Mononuclear cell (primary cell): Measurements from ENCODE around the gene ERCC8. TPM values are rescaled to one million over a fixed set of nuclear protein-coding genes. Genes with fewer than 3 reads are reported as not detected.
A peak's percentile ranks its signal among the peaks of the same experiment; 100 is the strongest.

ENCODE experiments used
- H3K27me3 ChIP-seq: 2 replicates; pipeline ENCODE4 v1.6.0; 2011; ENCODE audit warnings: low read length, control low read depth; ENCODE audit not compliant: insufficient read depth
- H3K4me1 ChIP-seq: 2 replicates; pipeline ENCODE4 v1.5.1; 2011; ENCODE audit warnings: mild to moderate bottlenecking, low read length, control low read depth; ENCODE audit not compliant: insufficient read depth
- H3K4me3 ChIP-seq: 2 replicates; pipeline ENCODE4 v1.5.1; 2011; ENCODE audit warnings: mild to moderate bottlenecking, low read length, moderate library complexity
- H3K9me3 ChIP-seq: 2 replicates; pipeline ENCODE4 v1.5.1; 2011; ENCODE audit warnings: low read depth, mild to moderate bottlenecking, control low read depth, low read length
- total RNA-seq: library from RNA; depleted of rRNA; stranded (reverse); fragments of >200 nt; gene quantifications from one replicate; pipeline ENCODE4 v1.2.3, GENCODE V29; 2012

Gene ERCC8
- total RNA-seq, 1 donor: 15.6 TPM

DNA sequence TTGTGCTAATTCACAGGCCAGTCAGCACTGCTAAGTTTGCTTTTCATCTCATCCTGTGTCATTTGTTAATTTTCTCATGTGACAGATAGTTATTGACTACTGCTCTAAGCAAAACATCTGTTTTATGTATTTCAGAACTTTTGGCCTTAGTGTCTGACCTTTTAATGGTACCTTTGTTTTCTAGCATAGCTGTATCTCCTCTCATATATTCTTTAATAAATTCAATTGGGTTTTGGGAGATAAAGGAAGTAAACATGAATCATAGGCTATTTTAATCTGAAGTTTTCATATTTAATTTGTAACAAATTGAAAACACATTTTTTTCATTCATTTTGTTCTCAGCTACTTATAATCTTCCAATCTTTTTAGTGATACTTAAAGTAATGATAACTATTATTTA lies 13.2 kb upstream of the ERCC8 start:
- peaks cover 4% of the 10 kb centered on the region for H3K4me1 ChIP-seq
- H3K9me3 ChIP-seq: peaks cover 5% of the 10 kb centered on the region
- no peak overlapping the region for H3K4me3 ChIP-seq
- H3K27me3 ChIP-seq: no peaks in the 10 kb centered on the region

DNA sequence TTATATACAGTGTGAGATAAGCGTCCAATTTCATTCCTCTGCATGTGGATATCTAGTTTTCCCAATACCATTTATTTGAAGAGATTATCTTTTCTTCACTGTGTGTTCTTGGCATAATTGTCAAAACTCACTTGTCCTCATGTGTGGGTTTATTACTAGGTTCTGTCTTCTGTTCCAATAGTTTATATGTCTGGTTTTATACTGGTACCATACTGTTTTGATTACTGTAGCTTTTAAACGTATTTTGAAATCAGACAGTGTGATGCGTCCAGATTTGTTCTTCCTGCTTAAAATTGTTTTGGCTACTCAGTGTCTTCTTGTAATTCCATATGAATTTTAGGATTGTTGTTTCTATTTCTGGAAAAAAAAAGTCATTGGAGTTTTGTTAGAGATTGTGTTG lies 10.4 kb upstream of the ERCC8 start:
- peaks cover 5% of the 10 kb centered on the region for H3K9me3 ChIP-seq
- no peak overlapping the region for H3K4me3 ChIP-seq
- no peaks in the 10 kb centered on the region for H3K4me1 ChIP-seq
- no peaks in the 10 kb centered on the region for H3K27me3 ChIP-seq

DNA sequence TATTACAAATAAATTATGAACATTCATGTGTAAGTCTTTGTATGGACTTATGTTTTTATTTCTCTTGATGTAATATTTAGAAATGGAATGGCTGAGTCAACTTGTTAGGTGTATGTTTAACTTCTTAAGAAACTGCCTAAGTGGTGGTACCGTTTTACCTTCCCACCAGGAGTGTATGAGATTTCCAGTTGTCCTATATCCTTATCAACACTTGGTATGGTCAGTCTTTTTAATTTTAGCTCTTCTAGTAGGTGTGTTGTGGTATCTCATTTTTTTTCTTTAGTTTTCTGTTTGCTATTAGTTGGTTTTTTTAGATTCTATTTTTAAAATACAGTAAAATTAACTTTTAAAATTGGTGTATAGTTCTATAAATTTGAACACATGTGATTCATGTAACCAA lies 3.9 kb upstream of the ERCC8 start:
- Histone ChIP-seq H3K27me3 (no peaks in the 10 kb centered on the region), H3K9me3 (no peaks in the 10 kb centered on the region), H3K4me3 (no peak overlapping the region), H3K4me1 (peaks cover 18% of the 10 kb centered on the region)

DNA sequence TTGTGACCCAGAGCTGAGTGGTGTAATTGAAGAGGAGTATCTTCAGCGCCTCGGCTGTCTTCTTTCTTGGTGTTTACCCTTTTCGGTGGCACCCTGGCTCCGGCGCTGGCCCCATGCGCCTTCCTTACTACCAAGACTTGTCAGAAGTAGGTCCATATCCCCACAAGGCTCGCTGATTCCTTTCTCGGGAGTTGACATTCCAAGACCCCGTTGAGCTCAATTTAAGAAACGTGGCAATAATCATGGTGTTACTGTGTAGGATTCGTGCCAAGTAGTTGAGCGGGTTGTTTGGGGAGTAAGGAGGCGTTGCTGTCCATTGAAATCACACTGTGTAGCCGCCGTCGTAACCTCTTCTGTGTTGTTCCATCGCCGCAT lies 930 bp upstream of the ERCC8 start:
- Histone ChIP-seq H3K27me3 (no peaks in the 10 kb centered on the region), H3K9me3 (no peaks in the 10 kb centered on the region), H3K4me3 (peak overlapping the region; percentile 87), H3K4me1 (peaks cover 26% of the 10 kb centered on the region)

DNA sequence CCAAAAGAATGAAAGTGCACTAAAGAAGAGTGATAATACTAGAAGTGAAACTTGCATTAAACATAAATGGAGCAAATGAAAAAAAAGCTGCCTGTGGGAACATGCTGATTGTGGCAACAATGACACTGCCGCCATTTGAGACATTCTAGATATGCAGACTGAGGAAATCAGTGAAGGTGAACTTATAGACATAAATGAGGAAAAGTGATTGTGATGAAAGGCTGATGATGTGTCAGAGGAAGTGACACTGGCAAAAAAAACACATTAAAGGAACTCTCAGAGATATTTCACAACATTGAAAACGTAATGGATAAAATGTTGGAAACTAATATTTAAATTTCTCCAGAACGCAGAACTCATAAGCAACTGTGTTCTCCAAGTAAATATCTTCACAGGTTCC lies 1.2 kb downstream of the ERCC8 start:
- Histone ChIP-seq H3K4me3 (no peak overlapping the region), H3K27me3 (no peaks in the 10 kb centered on the region), H3K9me3 (no peaks in the 10 kb centered on the region), H3K4me1 (peaks cover 26% of the 10 kb centered on the region)

DNA sequence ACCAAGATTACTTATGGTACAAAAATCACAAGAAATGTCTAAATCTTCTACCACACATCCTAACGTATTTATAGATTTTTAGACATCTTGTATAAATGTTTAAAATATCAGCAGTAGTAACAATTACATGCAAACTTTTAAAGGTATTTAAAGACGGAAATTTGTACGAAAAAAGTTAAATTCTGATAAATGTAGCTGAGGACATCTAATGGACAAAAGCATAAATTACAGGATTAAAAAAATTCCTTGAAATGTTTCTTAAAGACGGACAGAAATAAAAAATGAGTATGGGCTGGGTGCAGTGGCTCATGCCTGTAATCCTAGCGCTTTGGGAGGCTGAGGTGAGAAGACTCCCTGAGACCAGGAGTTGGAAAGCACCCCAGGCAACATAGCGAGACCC lies 15.8 kb downstream of the ERCC8 start:
- H3K27me3 ChIP-seq: no peaks in the 10 kb centered on the region
- H3K4me3 ChIP-seq: no peak overlapping the region

DNA sequence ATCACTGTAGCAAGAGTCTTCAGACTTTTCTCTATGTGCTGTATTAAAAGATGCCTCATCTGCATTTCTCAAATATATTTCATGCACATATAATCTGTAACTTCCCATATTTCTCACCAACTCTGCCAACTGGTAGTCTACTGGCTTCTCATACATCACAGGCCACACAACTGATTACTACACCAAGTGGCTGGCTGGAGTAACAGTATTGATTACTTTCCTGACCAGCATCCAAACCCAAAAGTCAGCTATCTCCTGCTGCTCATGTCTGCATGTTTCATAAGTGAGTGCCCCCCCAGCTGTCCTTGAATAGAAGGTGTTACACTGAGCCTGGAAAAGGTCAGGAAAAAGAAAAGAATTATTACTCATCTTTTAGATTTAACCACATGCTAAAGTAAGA lies 17.4 kb downstream of the ERCC8 start:
- Histone ChIP-seq H3K4me3 (no peak overlapping the region), H3K4me1 (no peaks in the 10 kb centered on the region), H3K27me3 (no peaks in the 10 kb centered on the region), H3K9me3 (no peaks in the 10 kb centered on the region)

More for the DNA sequence above, 15.8 kb downstream of the ERCC8 start:
- Histone ChIP-seq H3K9me3 (no peaks in the 10 kb centered on the region), H3K4me1 (no peaks in the 10 kb centered on the region)

DNA sequence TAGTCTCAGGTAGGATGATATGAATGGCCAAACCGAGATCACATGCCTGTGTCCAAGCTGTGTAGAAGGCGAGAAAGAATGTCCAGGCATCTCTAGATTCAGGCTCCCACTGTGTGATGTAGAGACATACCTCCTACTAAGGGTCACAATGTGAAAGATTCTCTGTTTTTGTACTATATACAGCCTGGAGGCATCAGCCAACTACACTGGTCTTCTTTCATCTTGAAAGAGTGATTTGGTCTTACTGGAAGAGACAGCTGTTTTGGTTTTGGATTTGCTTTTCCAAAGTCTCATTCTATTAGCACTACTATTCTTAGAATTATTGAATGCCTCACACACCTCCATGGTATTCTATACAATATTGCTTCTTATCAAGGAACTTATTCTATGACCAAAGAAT lies 26.4 kb downstream of the ERCC8 start:
- H3K9me3 ChIP-seq: no peaks in the 10 kb centered on the region
- no peaks in the 10 kb centered on the region for H3K4me1 ChIP-seq
- H3K4me3 ChIP-seq: no peak overlapping the region
- no peaks in the 10 kb centered on the region for H3K27me3 ChIP-seq

DNA sequence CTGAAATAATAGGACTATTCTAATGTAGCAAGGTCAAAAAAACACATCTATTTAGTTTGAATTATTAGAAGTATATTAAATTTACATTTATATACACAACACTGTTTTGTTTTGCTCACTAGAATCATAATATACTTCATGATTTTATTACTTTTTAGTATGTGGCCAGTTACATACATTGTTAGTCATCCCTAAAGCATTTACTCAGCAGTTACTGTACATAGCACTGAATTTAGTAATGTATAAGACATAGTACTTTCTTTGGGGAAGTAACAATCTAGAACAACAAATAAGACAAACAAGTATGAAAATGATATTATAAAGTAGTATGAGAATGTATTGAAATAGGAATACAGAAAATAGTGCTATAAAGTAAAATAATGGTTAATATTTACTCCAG lies 28.2 kb downstream of the ERCC8 start:
- Histone ChIP-seq H3K27me3 (no peaks in the 10 kb centered on the region), H3K9me3 (no peaks in the 10 kb centered on the region), H3K4me1 (no peaks in the 10 kb centered on the region)

DNA sequence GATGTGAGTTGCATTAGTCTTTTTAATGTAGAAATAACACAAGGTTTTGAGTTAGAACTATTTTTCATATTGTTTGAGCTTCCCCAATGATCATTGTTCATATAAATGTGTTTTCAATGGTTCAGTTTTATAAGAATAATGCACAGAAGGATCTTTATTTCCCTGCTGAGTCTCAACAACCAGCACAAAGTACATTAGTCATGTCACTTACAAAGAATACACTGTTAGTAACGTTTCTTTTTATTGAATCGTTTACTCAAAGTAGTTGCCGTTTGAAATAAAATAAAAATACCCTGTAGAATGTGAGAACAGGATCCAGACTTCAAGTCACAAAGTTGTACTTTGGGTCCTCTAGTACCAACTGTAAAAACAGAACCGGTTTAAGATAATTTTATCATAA lies 41.5 kb downstream of the ERCC8 start:
- Histone ChIP-seq H3K27me3 (no peaks in the 10 kb centered on the region), H3K4me1 (no peaks in the 10 kb centered on the region), H3K4me3 (no peak overlapping the region), H3K9me3 (no peaks in the 10 kb centered on the region)

More for the DNA sequence above, 28.2 kb downstream of the ERCC8 start:
- H3K4me3 ChIP-seq: no peak overlapping the region

DNA sequence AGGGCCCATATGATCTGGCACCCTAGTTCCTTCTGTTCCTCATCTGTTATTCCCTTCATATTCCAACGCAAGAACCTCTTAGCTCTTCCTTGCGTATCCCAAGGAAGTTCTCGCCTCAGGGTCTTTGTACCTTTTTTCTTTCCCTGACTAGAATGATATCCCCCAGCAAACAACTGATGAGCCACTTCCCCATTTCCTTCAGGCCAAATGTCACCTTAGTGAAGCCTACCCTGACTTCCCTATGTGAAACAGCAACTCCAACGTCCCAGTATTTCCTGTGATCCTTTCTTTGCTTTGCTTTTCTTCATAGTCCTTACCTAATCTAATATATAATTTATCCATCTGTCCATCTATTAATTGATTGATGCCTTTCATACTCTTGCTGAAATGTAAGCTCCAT lies 47.9 kb downstream of the ERCC8 start:
- H3K9me3 ChIP-seq: no peaks in the 10 kb centered on the region
- H3K27me3 ChIP-seq: no peaks in the 10 kb centered on the region
- H3K4me3 ChIP-seq: no peak overlapping the region
- H3K4me1 ChIP-seq: no peaks in the 10 kb centered on the region

DNA sequence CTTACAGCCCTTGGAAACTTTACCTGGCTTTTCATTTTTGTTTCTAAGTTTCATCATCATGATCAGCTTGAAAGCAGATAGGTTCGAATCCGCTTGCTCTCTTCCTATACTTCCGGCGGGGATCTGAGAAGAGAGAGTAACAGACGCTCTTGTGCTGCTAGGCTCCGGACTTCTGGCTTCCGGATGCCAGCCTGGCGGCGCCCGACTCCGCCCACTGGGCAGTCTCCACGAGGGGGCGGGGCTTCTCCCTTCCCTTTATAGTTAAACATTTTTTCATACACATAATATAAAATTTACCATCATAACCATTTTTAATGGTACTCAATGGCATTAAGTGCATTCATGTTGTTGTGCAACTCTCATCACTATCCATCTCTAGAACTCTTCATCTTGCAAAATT lies 51.3 kb downstream of the ERCC8 start:
- no peaks in the 10 kb centered on the region for H3K9me3 ChIP-seq
- H3K27me3 ChIP-seq: no peaks in the 10 kb centered on the region
- no peak overlapping the region for H3K4me3 ChIP-seq
- H3K4me1 ChIP-seq: no peaks in the 10 kb centered on the region

DNA sequence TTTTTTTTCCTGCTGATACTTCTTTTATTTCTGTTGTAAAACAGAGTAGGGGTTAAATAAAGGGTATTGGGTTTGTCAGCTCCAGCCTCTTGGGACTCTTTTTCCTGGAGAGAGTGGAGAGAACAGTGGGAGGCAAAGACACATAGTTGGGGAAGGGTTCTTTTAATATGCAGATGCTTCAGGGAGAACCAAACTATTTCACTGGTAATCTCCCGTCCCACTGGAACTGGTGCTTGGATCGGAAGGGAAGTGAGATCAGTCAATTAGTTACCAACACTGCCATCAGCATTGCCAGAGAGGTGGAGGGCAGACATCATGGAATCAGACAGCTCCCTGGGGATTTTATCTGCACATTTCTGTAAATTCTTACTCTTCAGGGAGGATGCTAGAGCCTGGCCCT lies 53.2 kb downstream of the ERCC8 start:
- H3K27me3 ChIP-seq: no peaks in the 10 kb centered on the region
- no peaks in the 10 kb centered on the region for H3K9me3 ChIP-seq
- no peak overlapping the region for H3K4me3 ChIP-seq
- no peaks in the 10 kb centered on the region for H3K4me1 ChIP-seq

DNA sequence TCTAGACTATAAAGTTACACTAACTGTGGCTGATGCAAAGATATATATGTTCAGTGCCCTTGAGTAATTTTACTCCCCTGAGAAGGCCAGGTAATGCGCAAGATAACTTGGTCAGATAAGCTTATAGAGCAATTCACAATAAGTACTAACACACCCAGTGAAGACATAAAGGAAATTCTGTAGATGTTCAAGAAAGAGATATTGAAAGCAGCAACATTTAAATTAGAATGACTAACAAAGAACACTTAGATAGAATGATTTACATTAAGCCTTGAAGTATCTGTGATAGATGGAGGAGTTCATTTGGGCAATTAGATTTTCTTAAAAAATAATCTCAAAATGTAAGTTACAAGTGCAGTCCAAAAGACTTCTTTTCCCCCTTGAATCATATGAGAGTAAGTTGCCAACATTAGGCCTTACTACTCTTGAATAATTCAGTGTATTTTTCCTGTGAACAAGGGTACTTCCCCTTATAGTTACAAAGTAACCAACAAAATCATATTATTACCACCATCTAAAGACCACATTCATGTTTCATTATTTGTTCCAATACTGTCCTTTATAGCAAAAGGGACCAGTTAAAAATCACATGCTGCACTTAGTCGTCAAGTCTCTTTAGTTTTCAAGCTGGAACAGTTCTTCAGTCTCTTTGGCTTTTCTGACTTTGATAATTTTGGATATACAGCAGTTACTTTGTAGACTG lies 56.4 kb downstream of the ERCC8 start:
- no peaks in the 10 kb centered on the region for H3K4me1 ChIP-seq
- no peaks in the 10 kb centered on the region for H3K9me3 ChIP-seq

DNA sequence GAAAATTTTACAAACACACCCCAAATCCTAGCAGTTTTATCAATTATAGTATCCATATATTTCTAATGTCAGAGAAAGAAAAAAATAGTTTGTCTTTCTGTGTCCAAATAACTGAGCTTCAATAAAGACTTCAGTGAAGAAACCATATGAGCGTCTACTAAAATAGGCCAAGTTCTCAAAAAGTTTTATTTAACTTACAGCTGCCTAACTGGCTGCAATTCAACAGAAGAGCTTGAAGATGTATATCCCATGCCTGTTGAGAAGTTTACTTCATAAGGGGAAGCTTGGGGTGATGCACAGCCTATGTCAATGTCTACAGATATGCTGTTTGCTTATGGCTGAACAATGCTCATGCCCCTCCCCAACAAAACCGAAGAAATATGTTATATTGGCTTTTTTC lies 57.1 kb downstream of the ERCC8 start:
- no peaks in the 10 kb centered on the region for H3K4me1 ChIP-seq
- no peaks in the 10 kb centered on the region for H3K9me3 ChIP-seq
- H3K27me3 ChIP-seq: no peaks in the 10 kb centered on the region
- no peak overlapping the region for H3K4me3 ChIP-seq

More for the DNA sequence above, 56.4 kb downstream of the ERCC8 start:
- H3K27me3 ChIP-seq: no peaks in the 10 kb centered on the region
- H3K4me3 ChIP-seq: no peak overlapping the region

DNA sequence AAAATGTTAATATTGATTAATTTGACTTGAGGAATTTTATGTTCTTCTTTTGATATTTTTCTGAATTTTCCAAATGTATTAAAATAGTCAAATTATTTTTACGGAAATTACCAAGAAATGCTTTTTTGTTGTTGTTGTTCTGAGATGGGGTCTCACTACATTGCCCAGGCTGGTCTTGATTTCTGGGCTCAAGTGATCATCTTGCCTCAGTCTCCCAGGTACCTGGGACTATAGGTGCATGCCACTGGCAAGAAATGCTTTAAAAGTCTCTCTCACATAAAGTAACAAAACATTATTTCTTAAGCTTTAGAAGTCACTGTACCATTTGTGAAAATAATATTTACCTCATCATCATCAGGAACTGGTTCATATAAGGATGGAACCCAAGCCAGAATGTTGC lies 57.8 kb downstream of the ERCC8 start:
- H3K9me3 ChIP-seq: no peaks in the 10 kb centered on the region
- no peaks in the 10 kb centered on the region for H3K27me3 ChIP-seq
- H3K4me1 ChIP-seq: no peaks in the 10 kb centered on the region
- H3K4me3 ChIP-seq: no peak overlapping the region
